ENCODE results near the gene TAB2.

- TF ChIP-seq ATF2 (CRISPR knock-in tag; IDR thresholded peaks at IDR 0.05; ENCODE audit: borderline replicate concordance, low read depth) (no peak), TP53 (CRISPR knock-in tag; IDR thresholded peaks at IDR 0.05) (no peak), ZNF232 (CRISPR knock-in tag; IDR thresholded peaks at IDR 0.05) (no peak), MLX (CRISPR knock-in tag; IDR thresholded peaks at IDR 0.05) (no peak), HMGA2 (CRISPR knock-in tag; IDR thresholded peaks at IDR 0.05) (no peak), JUN (CRISPR knock-in tag; IDR thresholded peaks at IDR 0.05) (no peak), IRF2 (CRISPR knock-in tag; IDR thresholded peaks at IDR 0.05; ENCODE audit: borderline replicate concordance, low read depth) (no peak), ZNF138 (CRISPR knock-in tag; conservative IDR thresholded peaks at IDR 0.05) (no peak), NFYB (CRISPR knock-in tag; conservative IDR thresholded peaks at IDR 0.05; ENCODE audit: low read depth) (no peak), TEAD4 (CRISPR knock-in tag; IDR thresholded peaks at IDR 0.05) (no peak)
- TF ChIP-seq, protein P1, sequence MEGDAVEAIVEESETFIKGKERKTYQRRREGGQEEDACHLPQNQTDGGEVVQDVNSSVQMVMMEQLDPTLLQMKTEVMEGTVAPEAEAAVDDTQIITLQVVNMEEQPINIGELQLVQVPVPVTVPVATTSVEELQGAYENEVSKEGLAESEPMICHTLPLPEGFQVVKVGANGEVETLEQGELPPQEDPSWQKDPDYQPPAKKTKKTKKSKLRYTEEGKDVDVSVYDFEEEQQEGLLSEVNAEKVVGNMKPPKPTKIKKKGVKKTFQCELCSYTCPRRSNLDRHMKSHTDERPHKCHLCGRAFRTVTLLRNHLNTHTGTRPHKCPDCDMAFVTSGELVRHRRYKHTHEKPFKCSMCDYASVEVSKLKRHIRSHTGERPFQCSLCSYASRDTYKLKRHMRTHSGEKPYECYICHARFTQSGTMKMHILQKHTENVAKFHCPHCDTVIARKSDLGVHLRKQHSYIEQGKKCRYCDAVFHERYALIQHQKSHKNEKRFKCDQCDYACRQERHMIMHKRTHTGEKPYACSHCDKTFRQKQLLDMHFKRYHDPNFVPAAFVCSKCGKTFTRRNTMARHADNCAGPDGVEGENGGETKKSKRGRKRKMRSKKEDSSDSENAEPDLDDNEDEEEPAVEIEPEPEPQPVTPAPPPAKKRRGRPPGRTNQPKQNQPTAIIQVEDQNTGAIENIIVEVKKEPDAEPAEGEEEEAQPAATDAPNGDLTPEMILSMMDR (IDR thresholded peaks at IDR 0.05): no peak
- TF ChIP-seq, protein P2, sequence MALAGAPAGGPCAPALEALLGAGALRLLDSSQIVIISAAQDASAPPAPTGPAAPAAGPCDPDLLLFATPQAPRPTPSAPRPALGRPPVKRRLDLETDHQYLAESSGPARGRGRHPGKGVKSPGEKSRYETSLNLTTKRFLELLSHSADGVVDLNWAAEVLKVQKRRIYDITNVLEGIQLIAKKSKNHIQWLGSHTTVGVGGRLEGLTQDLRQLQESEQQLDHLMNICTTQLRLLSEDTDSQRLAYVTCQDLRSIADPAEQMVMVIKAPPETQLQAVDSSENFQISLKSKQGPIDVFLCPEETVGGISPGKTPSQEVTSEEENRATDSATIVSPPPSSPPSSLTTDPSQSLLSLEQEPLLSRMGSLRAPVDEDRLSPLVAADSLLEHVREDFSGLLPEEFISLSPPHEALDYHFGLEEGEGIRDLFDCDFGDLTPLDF (CRISPR knock-in tag; IDR thresholded peaks at IDR 0.05): no peak
These were observed 123.5 kb downstream of the TAB2 start for GRCh38 chr6:149440735-149441671.

All from WTC11 (cell line).